T-helper 9 cell (primary cell): ENCODE results near the gene ATP6V1C2.

Source experiments
- DNase-seq: peaks from one replicate; pipeline ENCODE4 v3.0.0-alpha.2; 2020
- total RNA-seq, 2 donors: gene quantifications; one replicate each; lab custom pipeline; 2026; lab: John Stamatoyannopoulos, UW

ATP6V1C2 gene
- total RNA-seq: 0 to 0.07 reads per million in 2 donors

GRCh38 chr2:10721396-10722251 lies at the start of gene ATP6V1C2:
ATP6V1C2 (plus strand) TSS chr2:10721630; CDS start chr2:10722850, 1,220 bp downstream.
- no peak for DNase-seq

- no peak for DNase-seq
These were observed 46.3 kb upstream of the ATP6V1C2 start for GRCh38 chr2:10675131-10675530.

GRCh38 chr2:10678225-10678624 lies 43.2 kb upstream of the ATP6V1C2 start:
- DNase-seq: no peak

- no peak for DNase-seq
These were observed 41.2 kb upstream of the ATP6V1C2 start for GRCh38 chr2:10680214-10680613.

GRCh38 chr2:10680957-10681356 lies 40.5 kb upstream of the ATP6V1C2 start:
- DNase-seq: no peak

GRCh38 chr2:10686176-10686730 lies 35.2 kb upstream of the ATP6V1C2 start:
- no peak for DNase-seq

GRCh38 chr2:10688921-10689807 lies 32.3 kb upstream of the ATP6V1C2 start:
- DNase-seq: no peak

- DNase-seq: no peak
These were observed 29.9 kb upstream of the ATP6V1C2 start for GRCh38 chr2:10691521-10691920.

GRCh38 chr2:10700078-10700803 lies 21.2 kb upstream of the ATP6V1C2 start:
- no peak for DNase-seq

GRCh38 chr2:10704034-10704594 lies 17.3 kb upstream of the ATP6V1C2 start:
- no peak for DNase-seq

GRCh38 chr2:10706033-10706432 lies 15.4 kb upstream of the ATP6V1C2 start:
- DNase-seq: no peak

GRCh38 chr2:10707831-10708230 lies 13.6 kb upstream of the ATP6V1C2 start:
- DNase-seq: no peak

GRCh38 chr2:10709290-10709939 lies 12.0 kb upstream of the ATP6V1C2 start:
- no peak for DNase-seq

- DNase-seq: no peak
These were observed 9.1 kb upstream of the ATP6V1C2 start for GRCh38 chr2:10712185-10712809.

GRCh38 chr2:10716581-10716980 lies 4.8 kb upstream of the ATP6V1C2 start:
- DNase-seq: no peak

- DNase-seq: no peak
These were observed 3.8 kb upstream of the ATP6V1C2 start for GRCh38 chr2:10717628-10718027.

GRCh38 chr2:10720306-10720705 lies 1.1 kb upstream of the ATP6V1C2 start:
- no peak for DNase-seq

GRCh38 chr2:10720947-10721395 lies 459 bp upstream of the ATP6V1C2 start:
- no peak for DNase-seq

GRCh38 chr2:10722252-10722825 lies 909 bp downstream of the ATP6V1C2 start:
- DNase-seq: no peak

GRCh38 chr2:10732924-10733565 lies 11.6 kb downstream of the ATP6V1C2 start:
- DNase-seq: no peak
